ENCODE measurements around the gene CHST11.

Gene CHST11

DNA sequence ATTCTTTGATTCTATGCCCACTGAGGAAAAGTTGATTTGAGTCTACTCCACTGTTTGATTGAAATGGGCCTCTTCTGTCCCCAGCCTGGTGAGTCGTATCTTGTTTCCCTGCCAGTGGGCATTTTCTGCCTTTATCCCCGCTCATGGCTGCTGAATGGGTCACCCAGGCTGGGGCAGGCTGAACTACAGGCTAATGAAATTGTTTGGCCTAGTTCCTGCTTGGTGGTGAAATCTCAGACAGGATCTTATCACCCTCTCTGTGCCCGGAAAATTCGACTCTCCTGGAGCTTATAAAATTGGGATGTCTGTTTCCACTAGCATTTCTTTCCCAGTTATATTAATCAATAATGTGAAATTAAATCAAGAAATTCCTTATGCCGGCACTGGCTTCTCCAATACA is 65.0 kb downstream of the CHST11 start (continued):
- TF ChIP-seq, protein P1, sequence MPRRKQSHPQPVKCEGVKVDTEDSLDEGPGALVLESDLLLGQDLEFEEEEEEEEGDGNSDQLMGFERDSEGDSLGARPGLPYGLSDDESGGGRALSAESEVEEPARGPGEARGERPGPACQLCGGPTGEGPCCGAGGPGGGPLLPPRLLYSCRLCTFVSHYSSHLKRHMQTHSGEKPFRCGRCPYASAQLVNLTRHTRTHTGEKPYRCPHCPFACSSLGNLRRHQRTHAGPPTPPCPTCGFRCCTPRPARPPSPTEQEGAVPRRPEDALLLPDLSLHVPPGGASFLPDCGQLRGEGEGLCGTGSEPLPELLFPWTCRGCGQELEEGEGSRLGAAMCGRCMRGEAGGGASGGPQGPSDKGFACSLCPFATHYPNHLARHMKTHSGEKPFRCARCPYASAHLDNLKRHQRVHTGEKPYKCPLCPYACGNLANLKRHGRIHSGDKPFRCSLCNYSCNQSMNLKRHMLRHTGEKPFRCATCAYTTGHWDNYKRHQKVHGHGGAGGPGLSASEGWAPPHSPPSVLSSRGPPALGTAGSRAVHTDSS (tag by site-specific recombination; IDR thresholded peaks at IDR 0.05), result no peak
- TF ChIP-seq KLF1 (tag by site-specific recombination; IDR thresholded peaks at IDR 0.05) (no peak), ZBTB48 (tag by site-specific recombination; IDR thresholded peaks at IDR 0.05) (no peak), ZNF175 (tag by site-specific recombination; IDR thresholded peaks at IDR 0.05) (no peak), ZNF16 (tag by site-specific recombination; IDR thresholded peaks at IDR 0.05; ENCODE audit: low read depth) (no peak), ZNF768 (tag by site-specific recombination; IDR thresholded peaks at IDR 0.05) (no peak), ZSCAN16 (tag by site-specific recombination; IDR thresholded peaks at IDR 0.05) (no peak), ZNF654 (tag by site-specific recombination; IDR thresholded peaks at IDR 0.05; ENCODE audit: low read depth) (no peak)
- TF ChIP-seq, protein P2, sequence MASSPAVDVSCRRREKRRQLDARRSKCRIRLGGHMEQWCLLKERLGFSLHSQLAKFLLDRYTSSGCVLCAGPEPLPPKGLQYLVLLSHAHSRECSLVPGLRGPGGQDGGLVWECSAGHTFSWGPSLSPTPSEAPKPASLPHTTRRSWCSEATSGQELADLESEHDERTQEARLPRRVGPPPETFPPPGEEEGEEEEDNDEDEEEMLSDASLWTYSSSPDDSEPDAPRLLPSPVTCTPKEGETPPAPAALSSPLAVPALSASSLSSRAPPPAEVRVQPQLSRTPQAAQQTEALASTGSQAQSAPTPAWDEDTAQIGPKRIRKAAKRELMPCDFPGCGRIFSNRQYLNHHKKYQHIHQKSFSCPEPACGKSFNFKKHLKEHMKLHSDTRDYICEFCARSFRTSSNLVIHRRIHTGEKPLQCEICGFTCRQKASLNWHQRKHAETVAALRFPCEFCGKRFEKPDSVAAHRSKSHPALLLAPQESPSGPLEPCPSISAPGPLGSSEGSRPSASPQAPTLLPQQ (tag by site-specific recombination; IDR thresholded peaks at IDR 0.05), result no peak

DNA sequence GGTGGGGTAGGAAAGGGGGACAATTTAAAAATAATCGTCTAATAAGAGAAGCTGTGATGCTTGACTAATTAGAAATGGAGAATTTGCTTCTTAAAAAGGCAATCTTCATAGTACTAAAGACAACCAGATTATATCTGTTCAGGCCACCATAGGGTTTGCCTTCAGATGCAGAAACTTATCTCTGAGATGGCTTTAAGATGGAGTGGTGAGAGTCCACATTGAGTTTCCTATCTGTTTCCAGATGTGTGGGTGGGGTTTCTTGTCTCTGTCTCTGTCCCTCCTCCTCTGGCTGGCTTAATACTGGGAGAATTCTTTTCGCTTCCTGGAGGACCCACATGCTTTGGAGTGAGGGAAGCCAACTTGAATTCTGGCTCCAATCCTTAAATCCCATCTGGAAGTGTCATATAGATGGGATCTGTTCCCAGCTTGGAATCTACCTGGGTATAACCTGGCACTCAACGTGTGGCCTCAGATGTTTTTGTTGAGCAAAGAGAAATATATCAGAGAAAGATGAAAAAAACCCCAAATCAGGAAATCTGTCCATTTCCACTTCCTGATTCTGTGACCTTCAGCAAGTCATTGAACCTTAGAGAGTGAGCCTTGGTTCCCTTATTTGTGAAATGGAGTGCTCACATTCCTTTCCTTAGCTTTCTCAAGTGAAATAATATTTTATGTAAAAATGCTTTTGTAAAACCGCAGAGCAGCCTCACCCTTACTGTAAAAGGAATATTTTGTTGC is 66.4 kb downstream of the CHST11 start:
- CTCF ChIA-PET, result no interaction called here

DNA sequence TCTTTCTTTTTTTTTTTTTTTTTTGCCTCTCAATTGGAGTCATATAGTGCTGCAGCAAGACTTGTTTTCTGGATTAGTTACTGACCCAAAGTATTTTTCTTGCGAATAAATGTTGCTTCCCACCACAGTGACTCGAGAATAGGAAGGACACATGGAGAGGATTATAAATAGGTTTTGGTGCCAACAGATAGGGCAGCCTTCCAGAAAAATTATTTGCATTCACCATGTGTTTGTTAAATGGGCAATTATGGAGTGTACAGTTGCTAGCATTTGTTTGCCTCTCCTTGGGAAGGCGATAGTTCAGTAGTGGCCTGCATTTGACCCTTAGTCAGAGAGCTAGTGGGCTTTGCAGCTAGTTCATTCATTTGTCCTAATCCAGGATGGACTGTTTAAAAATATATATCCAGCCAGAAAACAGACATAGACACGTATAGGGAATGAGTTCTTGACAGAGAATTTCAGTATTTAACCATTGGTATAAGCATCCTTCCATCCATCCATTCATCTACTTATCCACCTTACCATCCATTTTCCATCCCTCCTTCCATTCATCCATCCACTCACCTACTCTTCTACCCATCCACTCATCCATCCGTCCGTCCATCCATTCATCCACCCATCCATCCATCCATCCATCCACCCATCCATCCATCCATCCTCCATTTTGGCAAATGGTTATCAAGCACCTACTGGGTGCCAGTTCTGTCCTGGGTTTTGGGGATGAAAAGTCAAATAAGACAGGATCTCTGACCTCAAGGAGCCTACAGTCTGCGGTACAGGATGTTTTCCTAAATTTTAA is 67.5 kb downstream of the CHST11 start:
- H3K4me3 ChIP-seq (ENCODE audit: low read depth, low read length), result no peak overlapping the region
- CTCF ChIA-PET, result no interaction called here
- no peaks in the 10 kb centered on the region for H3K36me3 ChIP-seq (ENCODE audit: control insufficient read depth in 2 of 2, insufficient read depth in 1 of 2, low read length in 2 of 2)
- no peaks in the 10 kb centered on the region for H3K9me3 ChIP-seq (ENCODE audit: control insufficient read depth, insufficient read depth, low read depth, low read length)
- H3K27ac ChIP-seq (ENCODE audit: extremely low read depth, low read depth, low read length), result no peak overlapping the region
- H3K4me1 ChIP-seq (ENCODE audit: control insufficient read depth, insufficient read depth, low read length), result peaks cover 18% of the 10 kb centered on the region
- POLR2A ChIA-PET, result no interaction called here
- TF ChIP-seq, protein P3, sequence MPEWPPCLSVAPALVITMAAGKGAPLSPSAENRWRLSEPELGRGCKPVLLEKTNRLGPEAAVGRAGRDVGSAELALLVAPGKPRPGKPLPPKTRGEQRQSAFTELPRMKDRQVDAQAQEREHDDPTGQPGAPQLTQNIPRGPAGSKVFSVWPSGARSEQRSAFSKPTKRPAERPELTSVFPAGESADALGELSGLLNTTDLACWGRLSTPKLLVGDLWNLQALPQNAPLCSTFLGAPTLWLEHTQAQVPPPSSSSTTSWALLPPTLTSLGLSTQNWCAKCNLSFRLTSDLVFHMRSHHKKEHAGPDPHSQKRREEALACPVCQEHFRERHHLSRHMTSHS (tag by site-specific recombination; IDR thresholded peaks at IDR 0.05), result no peak
- TF ChIP-seq PRDM1 (tag by site-specific recombination; IDR thresholded peaks at IDR 0.05), result no peak
- no peak for TF ChIP-seq ZNF175 (tag by site-specific recombination; IDR thresholded peaks at IDR 0.05)
- peak; percentile 98 for TF ChIP-seq ZNF366 (tag by site-specific recombination; conservative IDR thresholded peaks at IDR 0.05)
- TF ChIP-seq, protein P2 (tag by site-specific recombination; IDR thresholded peaks at IDR 0.05), result peak; percentile 87
- TF ChIP-seq, protein P4, sequence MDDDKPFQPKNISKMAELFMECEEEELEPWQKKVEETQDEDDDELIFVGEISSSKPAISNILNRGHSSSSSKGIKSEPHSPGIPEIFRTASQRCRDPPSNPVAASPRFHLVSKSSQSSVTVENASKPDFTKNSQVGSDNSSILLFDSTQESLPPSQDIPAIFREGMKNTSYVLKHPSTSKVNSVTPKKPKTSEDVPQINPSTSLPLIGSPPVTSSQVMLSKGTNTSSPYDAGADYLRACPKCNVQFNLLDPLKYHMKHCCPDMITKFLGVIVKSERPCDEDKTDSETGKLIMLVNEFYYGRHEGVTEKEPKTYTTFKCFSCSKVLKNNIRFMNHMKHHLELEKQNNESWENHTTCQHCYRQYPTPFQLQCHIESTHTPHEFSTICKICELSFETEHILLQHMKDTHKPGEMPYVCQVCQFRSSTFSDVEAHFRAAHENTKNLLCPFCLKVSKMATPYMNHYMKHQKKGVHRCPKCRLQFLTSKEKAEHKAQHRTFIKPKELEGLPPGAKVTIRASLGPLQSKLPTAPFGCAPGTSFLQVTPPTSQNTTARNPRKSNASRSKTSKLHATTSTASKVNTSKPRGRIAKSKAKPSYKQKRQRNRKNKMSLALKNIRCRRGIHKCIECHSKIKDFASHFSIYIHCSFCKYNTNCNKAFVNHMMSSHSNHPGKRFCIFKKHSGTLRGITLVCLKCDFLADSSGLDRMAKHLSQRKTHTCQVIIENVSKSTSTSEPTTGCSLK (tag by site-specific recombination; IDR thresholded peaks at IDR 0.05), result 0 out of 2 replicates have a peak, but pooled peaks have one; percentile 36
- no peak for TF ChIP-seq KLF10 (tag by site-specific recombination; IDR thresholded peaks at IDR 0.05)

More for the DNA sequence above, 66.4 kb downstream of the CHST11 start:
- Histone ChIP-seq H3K9me3 (ENCODE audit: control insufficient read depth, insufficient read depth, low read depth, low read length) (no peaks in the 10 kb centered on the region), H3K4me3 (ENCODE audit: low read depth, low read length) (no peak overlapping the region), H3K4me1 (ENCODE audit: control insufficient read depth, insufficient read depth, low read length) (peaks cover 18% of the 10 kb centered on the region), H3K27ac (ENCODE audit: extremely low read depth, low read depth, low read length) (no peak overlapping the region), H3K36me3 (ENCODE audit: control insufficient read depth in 2 of 2, insufficient read depth in 1 of 2, low read length in 2 of 2) (no peaks in the 10 kb centered on the region)
- TF ChIP-seq ZNF654 (tag by site-specific recombination; IDR thresholded peaks at IDR 0.05; ENCODE audit: low read depth) (no peak), IKZF3 (tag by site-specific recombination; IDR thresholded peaks at IDR 0.05) (peak; percentile 44; the same call in 1 of the 2 replicates), ZNF624 (tag by site-specific recombination; IDR thresholded peaks at IDR 0.05) (no peak), YY1 (tag by site-specific recombination; IDR thresholded peaks at IDR 0.05) (no peak)
- TF ChIP-seq, protein P5, sequence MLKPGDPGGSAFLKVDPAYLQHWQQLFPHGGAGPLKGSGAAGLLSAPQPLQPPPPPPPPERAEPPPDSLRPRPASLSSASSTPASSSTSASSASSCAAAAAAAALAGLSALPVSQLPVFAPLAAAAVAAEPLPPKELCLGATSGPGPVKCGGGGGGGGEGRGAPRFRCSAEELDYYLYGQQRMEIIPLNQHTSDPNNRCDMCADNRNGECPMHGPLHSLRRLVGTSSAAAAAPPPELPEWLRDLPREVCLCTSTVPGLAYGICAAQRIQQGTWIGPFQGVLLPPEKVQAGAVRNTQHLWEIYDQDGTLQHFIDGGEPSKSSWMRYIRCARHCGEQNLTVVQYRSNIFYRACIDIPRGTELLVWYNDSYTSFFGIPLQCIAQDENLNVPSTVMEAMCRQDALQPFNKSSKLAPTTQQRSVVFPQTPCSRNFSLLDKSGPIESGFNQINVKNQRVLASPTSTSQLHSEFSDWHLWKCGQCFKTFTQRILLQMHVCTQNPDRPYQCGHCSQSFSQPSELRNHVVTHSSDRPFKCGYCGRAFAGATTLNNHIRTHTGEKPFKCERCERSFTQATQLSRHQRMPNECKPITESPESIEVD (tag by site-specific recombination; IDR thresholded peaks at IDR 0.05), result 0 out of 2 replicates have a peak, but pooled peaks have one; percentile 7
- TF ChIP-seq, protein P2 (tag by site-specific recombination; IDR thresholded peaks at IDR 0.05), result peak; percentile 37; the same call in 1 of the 2 replicates
- POLR2A ChIA-PET, result no interaction called here

Measured in HEK293 (cell line).